Gastrocnemius medialis (tissue), 4 donors: Measurements from ENCODE around the gene NBPF6. TPM values are rescaled to one million over a fixed set of nuclear protein-coding genes. Genes with fewer than 3 reads are reported as not detected.

Experiments used
- total RNA-seq, 4 donors: library from RNA; depleted of rRNA; stranded (reverse); fragments of >200 nt; gene quantifications; one replicate each; pipeline versions ENCODE4 v1.1.0 to v1.2.3, GENCODE V29; 2016

NBPF6 gene
- total RNA-seq, 4 donors from 2014 or later: not detected

Other genes with a start within 250 kb of the NBPF6 start
- 10 to 100 TPM in 2 of 4 donors, 1 to 10 TPM in 2; 6.8 to 12.3 (median 9.3) TPM for gene SLC25A24, start 250.0 kb upstream of the NBPF6 start, total RNA-seq
- not detected for gene NBPF4, start 206.3 kb upstream of the NBPF6 start, total RNA-seq
- 1 to 10 TPM in 3 of 4 donors, under 1 TPM in 1; 0.41 to 3.6 (median 1.5) TPM for gene EEIG2, start 109.8 kb downstream of the NBPF6 start, total RNA-seq
- 1 to 10 TPM in 3 of 4 donors, under 1 TPM in 1; 0.51 to 3.5 (median 1.8) TPM for gene HENMT1, start 210.8 kb downstream of the NBPF6 start, total RNA-seq
- gene PRPF38B, start 242.0 kb downstream of the NBPF6 start, total RNA-seq: 10 to 100 TPM; 13.8 to 17.1 (median 15.7) TPM